Thoracic aorta (tissue), 2 donors: Measurements from ENCODE around the gene FHL1. TPM values are rescaled to one million over a fixed set of nuclear protein-coding genes. Genes with fewer than 3 reads are reported as not detected.

ENCODE experiments used
- ATAC-seq: fragments of 150-250 bp; one replicate; pipeline ENCODE4 v1.8.0; 2017; ENCODE audit warnings: low read depth; ENCODE audit not compliant: insufficient number of reproducible peaks, low FRiP score
- DNase-seq: peaks from one replicate; pipeline ENCODE4 v3.0.0-alpha.2; 2020; ENCODE audit warnings: low spot score
- H3K27ac ChIP-seq, 2 donors: fragments of 200-600 bp; sonication (generic); 1 replicate in 1 of 2; 2 replicates in 1 of 2; pipeline ENCODE4 v1.5.1; 2016; ENCODE audit warnings: mild to moderate bottlenecking in 2 of 2, moderate library complexity in 2 of 2
- H3K27me3 ChIP-seq: fragments of 200-600 bp; sonication (generic); replicated peaks from 2 replicates; pipeline ENCODE4 v1.6.0; 2016; ENCODE audit warnings: mild to moderate bottlenecking; ENCODE audit not compliant: insufficient read depth
- H3K36me3 ChIP-seq: fragments of 200-600 bp; sonication (generic); one replicate; pipeline ENCODE4 v1.5.1; 2016
- H3K4me1 ChIP-seq, 2 donors: fragments of 200-600 bp; sonication (generic); 1 replicate in 1 of 2; 2 replicates in 1 of 2; pipeline versions ENCODE4 v1.5.1 to v1.6.0; 2016; ENCODE audit warnings: low read depth in 2 of 2, mild to moderate bottlenecking in 1 of 2; ENCODE audit not compliant: control insufficient read depth in 1 of 2
- H3K4me3 ChIP-seq: fragments of 200-600 bp; sonication (generic); 2 replicates; pipeline ENCODE4 v1.5.1; 2016; ENCODE audit warnings: mild to moderate bottlenecking
- H3K9me3 ChIP-seq: fragments of 200-600 bp; sonication (generic); 2 replicates; pipeline ENCODE4 v1.5.1; 2016
- CTCF ChIP-seq: fragments of 200-600 bp; sonication (generic); IDR thresholded peaks from one replicate; pipeline ENCODE4 v1.5.1; 2019; ENCODE audit warnings: antibody characterized with exemption
- total RNA-seq, 2 donors: library from RNA; depleted of rRNA; stranded (reverse); fragments of >200 nt; gene quantifications; one replicate each; pipeline versions ENCODE4 v1.1.0 to v1.2.3, GENCODE V29; 2016

FHL1 gene
- total RNA-seq, 2 donors from 2014 or later: 1,134 to 3,147 TPM

DNA sequence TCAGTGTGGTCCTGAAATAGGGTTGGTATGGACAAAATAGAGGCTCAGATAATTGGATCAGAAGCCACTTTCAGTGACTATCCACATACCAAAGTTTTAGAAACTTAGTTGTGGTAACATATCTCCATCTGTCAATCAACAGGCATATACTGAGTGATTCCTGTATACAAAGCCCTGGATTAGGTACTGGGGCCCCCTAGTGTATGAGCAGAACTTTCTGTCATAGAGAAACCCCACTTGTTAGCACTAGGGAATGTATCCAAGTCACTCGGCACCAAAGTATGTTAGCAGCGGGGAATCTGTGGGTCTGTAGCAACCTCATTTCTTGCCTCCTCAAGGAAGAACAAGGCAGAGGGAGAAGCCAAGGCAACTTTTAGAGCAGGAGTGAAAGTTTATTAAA is 53.1 kb downstream of the FHL1 start:
- H3K27me3 ChIP-seq: no peaks in the 10 kb centered on the region
- peak overlapping the region; percentile 79 to 82 for H3K27ac ChIP-seq
- TF ChIP-seq CTCF: peak; percentile 11
- no peaks in the 10 kb centered on the region for H3K36me3 ChIP-seq
- peaks cover 24 to 70% of the 10 kb centered on the region in 2 donors for H3K4me1 ChIP-seq
- ATAC-seq (no peak), DNase-seq (no peak)
- H3K9me3 ChIP-seq: no peaks in the 10 kb centered on the region
- H3K4me3 ChIP-seq: peak overlapping the region; percentile 67

GRCh38 chrX:136201601-136202000 is 54.3 kb downstream of the FHL1 start:
- Histone ChIP-seq H3K9me3 (no peaks in the 10 kb centered on the region), H3K4me3 (peak overlapping the region; percentile 67)
- no peak for ATAC-seq

DNA sequence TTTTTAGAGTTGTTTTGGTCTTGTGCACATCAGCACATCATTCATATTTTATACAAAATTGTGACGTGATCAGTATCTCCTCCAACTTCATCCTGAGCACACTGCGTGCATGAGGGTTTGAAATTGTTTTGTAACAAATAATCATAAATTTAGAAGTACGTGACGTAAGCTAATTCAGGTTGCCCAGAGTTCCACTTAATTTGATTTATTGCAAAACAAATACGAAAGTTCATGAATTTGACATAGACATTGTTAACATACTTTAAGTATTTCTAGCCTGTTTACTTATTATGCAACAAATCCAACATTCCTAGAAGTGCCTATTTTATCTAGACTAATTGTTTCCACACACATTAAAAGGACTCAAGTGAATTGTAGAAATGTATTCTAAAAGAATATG is 55.6 kb downstream of the FHL1 start:
- peaks cover 21 to 79% of the 10 kb centered on the region in 2 donors for H3K4me1 ChIP-seq

More at GRCh38 chrX:136201601-136202000, 54.3 kb downstream of the FHL1 start:
- no peak for DNase-seq
- TF ChIP-seq CTCF: no peak
- H3K36me3 ChIP-seq: peaks cover 3% of the 10 kb centered on the region
- H3K27ac ChIP-seq: peak overlapping the region; percentile 79 to 82
- peaks cover 21 to 70% of the 10 kb centered on the region in 2 donors for H3K4me1 ChIP-seq
- H3K27me3 ChIP-seq: no peaks in the 10 kb centered on the region

GRCh38 chrX:136203438-136203837 is 56.1 kb downstream of the FHL1 start:
- H3K27ac ChIP-seq: peak overlapping the region; percentile 79 to 82
- no peak for DNase-seq

More for the DNA sequence above, 55.6 kb downstream of the FHL1 start:
- H3K9me3 ChIP-seq: no peaks in the 10 kb centered on the region
- H3K4me3 ChIP-seq: peak overlapping the region; percentile 67
- peaks cover 15% of the 10 kb centered on the region for H3K36me3 ChIP-seq
- ATAC-seq (no peak), DNase-seq (no peak)
- H3K27me3 ChIP-seq: no peaks in the 10 kb centered on the region
- peak overlapping the region; percentile 79 to 82 for H3K27ac ChIP-seq
- TF ChIP-seq CTCF: no peak

GRCh38 chrX:136203951-136204350 is 56.6 kb downstream of the FHL1 start:
- H3K4me1 ChIP-seq: peaks cover 25 to 82% of the 10 kb centered on the region in 2 donors

More at GRCh38 chrX:136203438-136203837, 56.1 kb downstream of the FHL1 start:
- no peaks in the 10 kb centered on the region for H3K9me3 ChIP-seq
- peaks cover 24 to 83% of the 10 kb centered on the region in 2 donors for H3K4me1 ChIP-seq
- no peak for ATAC-seq
- peaks cover 21% of the 10 kb centered on the region for H3K36me3 ChIP-seq
- peak overlapping the region; percentile 46 for H3K4me3 ChIP-seq
- no peaks in the 10 kb centered on the region for H3K27me3 ChIP-seq
- no peak for TF ChIP-seq CTCF

More at GRCh38 chrX:136203951-136204350, 56.6 kb downstream of the FHL1 start:
- Histone ChIP-seq H3K4me3 (peak overlapping the region; percentile 46), H3K27ac (peak overlapping the region; percentile 79 to 82), H3K27me3 (no peaks in the 10 kb centered on the region), H3K36me3 (peaks cover 22% of the 10 kb centered on the region), H3K9me3 (no peaks in the 10 kb centered on the region)
- ATAC-seq (no peak), DNase-seq (no peak)
- no peak for TF ChIP-seq CTCF
